Gastroesophageal sphincter (tissue), 3 donors: ENCODE data around the gene FBXO38.

Experiments used
- POLR2A ChIP-seq, 2 donors: fragments of 450-650 bp; IDR thresholded peaks; one replicate each; pipeline ENCODE4 v1.6.1; 2017; ENCODE audit warnings: antibody characterized with exemption in 2 of 2, mild to moderate bottlenecking in 2 of 2, moderate library complexity in 1 of 2
- POLR2AphosphoS5 ChIP-seq: sonication (generic); formaldehyde crosslinking; IDR thresholded peaks from one replicate; pipeline ENCODE4 v1.6.1; 2017; ENCODE audit warnings: antibody characterized with exemption
- TF ChIP-seq, protein P1 (sequence below), 4 experiments: fragments of 200-600 bp in 2 of 4; fragments of 450-650 bp in 2 of 4; sonication (generic) in 1 of 4; IDR thresholded peaks; one replicate each; pipeline ENCODE4 v1.5.1; 2017 to 2019; ENCODE audit warnings: antibody characterized with exemption in 4 of 4, mild to moderate bottlenecking in 2 of 4, moderate library complexity in 2 of 4

- TF ChIP-seq, protein P1, sequence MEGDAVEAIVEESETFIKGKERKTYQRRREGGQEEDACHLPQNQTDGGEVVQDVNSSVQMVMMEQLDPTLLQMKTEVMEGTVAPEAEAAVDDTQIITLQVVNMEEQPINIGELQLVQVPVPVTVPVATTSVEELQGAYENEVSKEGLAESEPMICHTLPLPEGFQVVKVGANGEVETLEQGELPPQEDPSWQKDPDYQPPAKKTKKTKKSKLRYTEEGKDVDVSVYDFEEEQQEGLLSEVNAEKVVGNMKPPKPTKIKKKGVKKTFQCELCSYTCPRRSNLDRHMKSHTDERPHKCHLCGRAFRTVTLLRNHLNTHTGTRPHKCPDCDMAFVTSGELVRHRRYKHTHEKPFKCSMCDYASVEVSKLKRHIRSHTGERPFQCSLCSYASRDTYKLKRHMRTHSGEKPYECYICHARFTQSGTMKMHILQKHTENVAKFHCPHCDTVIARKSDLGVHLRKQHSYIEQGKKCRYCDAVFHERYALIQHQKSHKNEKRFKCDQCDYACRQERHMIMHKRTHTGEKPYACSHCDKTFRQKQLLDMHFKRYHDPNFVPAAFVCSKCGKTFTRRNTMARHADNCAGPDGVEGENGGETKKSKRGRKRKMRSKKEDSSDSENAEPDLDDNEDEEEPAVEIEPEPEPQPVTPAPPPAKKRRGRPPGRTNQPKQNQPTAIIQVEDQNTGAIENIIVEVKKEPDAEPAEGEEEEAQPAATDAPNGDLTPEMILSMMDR (IDR thresholded peaks at IDR 0.05): no peak
- TF ChIP-seq POLR2AphosphoS5: no peak
- no peak for TF ChIP-seq POLR2A (IDR thresholded peaks at IDR 0.05)
Measured at GRCh38 chr5:148476302-148476701, 92.5 kb downstream of the FBXO38 start.
